ENCODE results near the gene MAPKAP1. TPM values are rescaled to one million over a fixed set of nuclear protein-coding genes. Genes with fewer than 3 reads are reported as not detected.

The MAPKAP1 gene
- polyA plus RNA-seq, 1 donor (not counting 4 experiments of a cell fraction or from before 2014, with no cell fraction given), result 129 TPM

GRCh38 chr9:125476645-125477044, 230.4 kb downstream of the MAPKAP1 start:
- H3K36me3 ChIP-seq (ENCODE audit: control insufficient read depth in 2 of 2, extremely low read depth in 1 of 2, insufficient read depth in 2 of 2, low read length in 2 of 2), result peaks cover 13 to 14% of the 10 kb centered on the region in 2 experiments
- H3K27me3 ChIP-seq (ENCODE audit: control insufficient read depth, extremely low read depth, insufficient read depth, low read length), result no peaks in the 10 kb centered on the region
- no peaks in the 10 kb centered on the region for H4K20me1 ChIP-seq (ENCODE audit: control insufficient read depth, extremely low read depth, insufficient read depth, low read length)
- FAIRE-seq, result no peak
- H3K4me3 ChIP-seq (ENCODE audit: control insufficient read depth in 2 of 3, extremely low read depth in 1 of 3, insufficient read depth in 2 of 3, low read depth in 1 of 3, low read length in 3 of 3), result no peak overlapping the region
- no peak for DNase-seq (ENCODE audit: low read depth, low spot score)
- no peak overlapping the region for H3K9ac ChIP-seq (ENCODE audit: control insufficient read depth, extremely low read depth, insufficient read depth, low read length)
- peaks cover 2% of the 10 kb centered on the region for H3K9me1 ChIP-seq (ENCODE audit: control insufficient read depth, extremely low read depth, insufficient read depth, low read length)
- H3K9me3 ChIP-seq (ENCODE audit: control insufficient read depth, low read depth, low read length), result no peaks in the 10 kb centered on the region
- no peaks in the 10 kb centered on the region for H3K4me1 ChIP-seq (ENCODE audit: control insufficient read depth, extremely low read depth, insufficient read depth, low read length)
- no peaks in the 10 kb centered on the region for H3K79me2 ChIP-seq (ENCODE audit: control insufficient read depth, insufficient read depth, low read length)
- dilution Hi-C loops (cut with MboI; ENCODE audit: extremely low pct_ligation_motif_present, low sequenced_read_pairs), result no loop called here
- H3K27ac ChIP-seq (ENCODE audit: control insufficient read depth, insufficient read depth, low read length), result no peak overlapping the region
- no peak overlapping the region for H2AFZ ChIP-seq (ENCODE audit: control insufficient read depth, low read length)
- H3K4me2 ChIP-seq (ENCODE audit: control insufficient read depth, extremely low read depth, insufficient read depth, low read depth, low read length), result no peak overlapping the region
- TF ChIP-seq EZH2 (IDR thresholded peaks at IDR 0.05; ENCODE audit: low read length) (no peak), CTCF (optimal IDR thresholded peaks at IDR 0.05 in 1 of 3, IDR thresholded peaks at IDR 0.05 in 1 of 3, conservative IDR thresholded peaks at IDR 0.05 in 1 of 3; ENCODE audit: extremely low read depth in 1 of 3, insufficient read depth in 2 of 3, low read length in 3 of 3) (no peak)

GRCh38 chr9:125475385-125475784, 231.6 kb downstream of the MAPKAP1 start:
- no peak overlapping the region for H3K9ac ChIP-seq (ENCODE audit: control insufficient read depth, extremely low read depth, insufficient read depth, low read length)
- dilution Hi-C loops (cut with MboI; ENCODE audit: extremely low pct_ligation_motif_present, low sequenced_read_pairs), result no loop called here
- H2AFZ ChIP-seq (ENCODE audit: control insufficient read depth, low read length), result no peak overlapping the region
- no peaks in the 10 kb centered on the region for H4K20me1 ChIP-seq (ENCODE audit: control insufficient read depth, extremely low read depth, insufficient read depth, low read length)
- TF ChIP-seq CTCF (optimal IDR thresholded peaks at IDR 0.05 in 1 of 3, IDR thresholded peaks at IDR 0.05 in 1 of 3, conservative IDR thresholded peaks at IDR 0.05 in 1 of 3; ENCODE audit: extremely low read depth in 1 of 3, insufficient read depth in 2 of 3, low read length in 3 of 3), result no peak
- TF ChIP-seq EZH2 (IDR thresholded peaks at IDR 0.05; ENCODE audit: low read length), result no peak
- no peak overlapping the region for H3K4me3 ChIP-seq (ENCODE audit: control insufficient read depth in 2 of 3, extremely low read depth in 1 of 3, insufficient read depth in 2 of 3, low read depth in 1 of 3, low read length in 3 of 3)
- H3K36me3 ChIP-seq (ENCODE audit: control insufficient read depth in 2 of 2, extremely low read depth in 1 of 2, insufficient read depth in 2 of 2, low read length in 2 of 2), result peaks cover 13 to 15% of the 10 kb centered on the region in 2 experiments
- H3K79me2 ChIP-seq (ENCODE audit: control insufficient read depth, insufficient read depth, low read length), result no peaks in the 10 kb centered on the region
- no peak overlapping the region for H3K4me2 ChIP-seq (ENCODE audit: control insufficient read depth, extremely low read depth, insufficient read depth, low read depth, low read length)
- DNase-seq (ENCODE audit: low read depth, low spot score) (no peak), FAIRE-seq (no peak)
- H3K9me3 ChIP-seq (ENCODE audit: control insufficient read depth, low read depth, low read length), result no peaks in the 10 kb centered on the region
- no peaks in the 10 kb centered on the region for H3K4me1 ChIP-seq (ENCODE audit: control insufficient read depth, extremely low read depth, insufficient read depth, low read length)
- no peaks in the 10 kb centered on the region for H3K27me3 ChIP-seq (ENCODE audit: control insufficient read depth, extremely low read depth, insufficient read depth, low read length)
- no peak overlapping the region for H3K27ac ChIP-seq (ENCODE audit: control insufficient read depth, insufficient read depth, low read length)
- peaks cover 2% of the 10 kb centered on the region for H3K9me1 ChIP-seq (ENCODE audit: control insufficient read depth, extremely low read depth, insufficient read depth, low read length)

All from keratinocyte (primary cell).